ENCODE data around the gene FOXE1.

Gene FOXE1

DNA sequence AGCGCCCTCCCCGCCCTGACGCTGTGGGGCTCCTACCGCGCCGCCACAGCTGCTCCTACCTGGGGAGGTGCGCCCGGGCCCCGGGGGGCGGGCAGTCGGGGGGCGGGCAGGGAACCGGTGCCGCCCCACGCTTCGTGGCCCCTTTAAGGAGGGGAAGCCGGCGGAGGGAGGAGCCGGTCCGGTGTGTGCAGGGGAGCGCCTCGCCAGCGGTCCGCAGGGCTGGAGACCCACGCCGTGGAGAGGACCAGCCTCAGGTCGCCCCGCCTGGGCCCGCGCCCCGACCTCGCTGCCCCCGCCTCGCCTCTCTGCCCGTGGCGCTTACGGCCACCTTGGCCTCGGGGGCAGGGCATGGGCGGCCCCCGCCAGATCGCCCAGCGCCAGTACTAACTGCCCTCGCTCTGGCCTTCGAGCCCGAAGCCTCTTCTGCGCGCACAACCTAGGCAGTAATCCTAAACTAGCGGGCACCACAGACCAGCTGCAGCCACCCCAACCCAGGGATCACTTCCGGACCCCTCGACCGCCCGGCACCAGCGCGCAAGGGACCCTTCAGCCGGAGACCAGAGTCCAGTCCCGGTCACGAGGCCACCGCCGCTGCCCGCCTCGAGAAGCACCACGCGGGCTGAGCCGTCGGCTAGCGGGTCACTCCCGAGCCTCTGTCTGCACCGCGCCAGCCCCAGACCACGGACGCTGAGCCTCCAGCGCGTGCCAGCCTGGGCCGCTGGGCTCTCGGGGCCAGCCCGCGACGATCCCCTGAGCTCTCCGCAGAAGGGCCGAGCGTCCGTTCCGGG is at the start of gene FOXE1:
Gene FOXE1, plus strand, starts transcription at position 171 of the 788 bp plus-strand sequence. CDS start 689 bp downstream, outside the sequence.
- DNase-seq (ENCODE audit: low read depth in 2 of 2): no peak

DNA sequence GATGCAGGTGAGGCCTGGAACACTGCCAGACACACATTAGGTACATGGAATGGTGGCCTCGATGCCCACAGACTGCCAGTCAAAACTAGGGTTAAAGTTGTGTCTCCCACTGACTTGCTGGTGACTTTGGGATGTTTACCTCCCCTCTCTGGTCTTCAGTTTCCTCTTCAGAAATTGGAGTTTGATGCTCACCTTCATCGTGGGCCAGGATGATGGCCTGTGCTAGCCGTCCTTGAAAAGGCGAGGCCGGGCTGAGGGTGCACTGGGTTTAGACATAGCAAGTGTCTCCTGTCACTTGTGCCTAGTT is 49.0 kb upstream of the FOXE1 start:
- DNase-seq (ENCODE audit: low read depth in 2 of 2): no peak

DNA sequence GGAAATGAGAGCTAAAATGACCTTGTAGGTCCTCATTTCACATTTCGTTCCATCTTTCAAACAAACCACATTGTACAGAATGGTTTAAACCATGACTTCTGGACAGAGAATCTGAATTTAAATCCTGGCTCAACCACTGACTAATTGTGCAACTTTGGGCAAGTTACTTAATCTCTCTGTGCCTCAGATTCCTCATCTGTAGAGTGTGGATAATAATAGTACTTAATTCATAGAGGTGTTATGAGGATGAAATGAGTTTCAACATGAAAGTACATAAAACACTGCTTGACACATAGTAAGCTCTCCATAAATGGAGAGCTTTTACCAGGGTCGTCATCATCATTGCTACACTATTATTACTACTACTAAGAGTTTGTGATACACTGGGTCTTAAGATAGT is 46.3 kb upstream of the FOXE1 start:
- no peak for DNase-seq (ENCODE audit: low read depth in 2 of 2)

DNA sequence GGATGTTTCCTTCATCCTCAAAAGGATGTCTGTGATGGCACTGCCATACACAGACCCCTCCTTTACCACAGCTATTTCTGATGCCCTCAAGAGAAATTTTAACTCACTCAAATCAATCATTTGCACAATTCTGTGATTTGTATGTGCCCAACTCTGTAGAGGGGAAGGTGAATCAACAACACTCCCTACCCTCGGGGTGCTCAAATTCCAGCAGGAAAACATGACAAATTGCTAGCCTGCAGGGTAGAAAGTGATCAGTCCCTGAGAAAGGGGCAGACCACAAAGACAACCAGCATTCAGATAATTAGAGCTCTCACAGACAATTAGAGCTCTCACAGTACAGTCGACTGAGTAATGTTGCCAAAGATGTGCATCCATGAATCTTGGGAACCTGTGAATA is 45.3 kb upstream of the FOXE1 start:
- no peak for DNase-seq (ENCODE audit: low read depth in 2 of 2)

- no peak for DNase-seq (ENCODE audit: low read depth in 2 of 2)
Measured at GRCh38 chr9:97808415-97808814, 44.6 kb upstream of the FOXE1 start.

- DNase-seq (ENCODE audit: low read depth in 2 of 2): no peak
Measured at GRCh38 chr9:97808972-97809371, 44.1 kb upstream of the FOXE1 start.

DNA sequence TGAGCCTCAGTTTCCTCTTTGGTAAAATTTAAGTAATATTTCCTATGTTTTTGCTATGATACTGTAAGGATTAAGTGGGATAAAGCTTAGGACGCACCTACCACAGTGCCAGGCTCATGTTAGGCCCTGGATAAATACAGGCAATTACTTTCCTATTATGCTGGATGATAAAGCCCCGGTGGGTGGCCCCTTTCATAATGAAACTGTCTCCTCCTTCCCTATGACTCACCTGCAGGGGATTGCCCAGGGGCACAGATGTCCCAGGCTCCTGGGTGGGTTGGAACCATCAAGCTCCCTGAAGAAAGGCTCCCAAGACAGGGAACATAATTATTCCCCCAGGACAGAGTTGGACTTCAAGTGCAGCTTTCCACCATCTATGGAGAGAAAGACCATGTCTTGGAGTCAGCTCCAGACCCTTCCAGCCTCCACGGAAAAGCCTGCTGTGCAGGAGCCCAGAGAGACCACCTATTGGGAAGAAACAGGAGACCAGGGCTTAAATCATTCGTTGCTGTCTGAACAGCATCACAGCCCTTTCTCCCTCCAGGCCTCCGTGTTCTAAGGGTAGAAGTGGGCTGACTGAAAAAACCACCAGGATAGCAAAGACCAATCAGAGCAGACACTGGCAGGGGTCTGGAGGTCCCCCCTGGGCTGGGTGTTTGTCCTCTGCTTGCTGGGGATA is 43.2 kb upstream of the FOXE1 start:
- no peak for DNase-seq (ENCODE audit: low read depth in 2 of 2)

GRCh38 chr9:97811533-97812246 is 41.3 kb upstream of the FOXE1 start:
- no peak for DNase-seq (ENCODE audit: low read depth in 2 of 2)

- DNase-seq (ENCODE audit: low read depth in 2 of 2): no peak
Measured at GRCh38 chr9:97812247-97812543, 40.8 kb upstream of the FOXE1 start.

GRCh38 chr9:97813072-97813471 is 40.0 kb upstream of the FOXE1 start:
- DNase-seq (ENCODE audit: low read depth in 2 of 2): no peak

DNA sequence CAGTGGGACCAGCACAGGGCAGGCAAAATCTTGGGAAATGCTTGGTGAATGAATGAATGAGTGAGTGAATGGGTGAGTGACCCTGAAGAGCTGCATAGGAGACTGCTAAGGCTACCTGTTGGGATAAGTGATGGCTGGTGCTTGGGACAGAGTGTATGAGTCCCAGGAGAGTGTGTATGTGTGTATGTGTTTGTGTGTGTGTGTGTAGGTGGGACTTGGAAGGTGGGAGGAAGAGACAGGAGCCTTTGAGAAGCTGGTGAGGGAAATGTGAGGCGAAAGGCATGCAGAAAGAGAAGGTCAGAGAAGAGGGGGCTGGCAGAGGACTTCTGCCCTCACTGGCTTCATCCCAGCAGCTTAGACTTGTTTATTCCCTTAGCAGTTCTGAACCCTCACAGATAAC is 33.3 kb upstream of the FOXE1 start:
- no peak for DNase-seq (ENCODE audit: low read depth in 2 of 2)

- no peak for DNase-seq (ENCODE audit: low read depth in 2 of 2)
Measured at GRCh38 chr9:97820373-97820772, 32.7 kb upstream of the FOXE1 start.

DNA sequence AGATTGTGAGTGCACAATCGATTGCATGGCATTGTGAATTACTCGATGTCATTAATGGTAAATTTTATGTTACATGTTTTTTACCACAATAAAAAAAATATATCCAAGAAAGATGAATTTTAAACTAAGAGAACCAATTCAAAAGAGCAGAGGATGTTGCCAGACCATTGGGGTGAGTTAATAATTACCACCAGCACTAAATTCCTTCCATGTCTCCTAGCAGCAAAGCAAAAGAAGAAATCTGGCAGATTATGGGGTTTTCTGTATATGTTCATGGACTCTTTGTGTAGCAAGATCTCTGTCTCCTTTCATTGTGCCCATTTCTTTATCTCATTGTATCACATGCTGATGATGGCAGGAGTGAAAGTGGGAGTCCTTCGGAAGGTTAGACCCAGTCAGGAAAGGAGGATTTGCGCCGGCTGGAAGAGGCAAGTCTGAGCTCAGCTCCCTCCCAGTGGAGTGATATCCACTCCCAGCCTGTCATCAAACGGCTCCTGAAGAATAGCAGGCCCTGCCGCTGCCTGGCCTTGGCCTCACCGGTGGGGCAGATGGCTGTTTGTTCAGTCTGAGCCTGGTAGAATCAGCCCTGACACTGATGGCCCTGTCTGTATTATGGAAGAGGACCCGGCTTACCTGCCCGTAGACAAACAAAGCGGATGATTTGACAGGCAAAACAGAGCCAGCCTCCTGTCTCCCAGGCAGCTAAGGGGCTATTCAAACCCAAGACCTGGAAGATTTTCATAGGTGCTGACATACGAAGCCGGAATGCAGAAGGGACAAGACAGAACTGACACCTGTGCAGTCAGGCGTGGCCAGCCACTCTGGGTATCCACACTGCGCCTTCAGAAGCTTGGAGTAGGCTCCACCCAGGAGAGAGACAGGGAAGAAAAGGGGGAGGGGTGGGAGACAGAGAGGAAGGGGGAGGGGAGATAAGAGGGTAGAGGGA is 21.9 kb upstream of the FOXE1 start:
- DNase-seq (ENCODE audit: low read depth in 2 of 2): no peak

DNA sequence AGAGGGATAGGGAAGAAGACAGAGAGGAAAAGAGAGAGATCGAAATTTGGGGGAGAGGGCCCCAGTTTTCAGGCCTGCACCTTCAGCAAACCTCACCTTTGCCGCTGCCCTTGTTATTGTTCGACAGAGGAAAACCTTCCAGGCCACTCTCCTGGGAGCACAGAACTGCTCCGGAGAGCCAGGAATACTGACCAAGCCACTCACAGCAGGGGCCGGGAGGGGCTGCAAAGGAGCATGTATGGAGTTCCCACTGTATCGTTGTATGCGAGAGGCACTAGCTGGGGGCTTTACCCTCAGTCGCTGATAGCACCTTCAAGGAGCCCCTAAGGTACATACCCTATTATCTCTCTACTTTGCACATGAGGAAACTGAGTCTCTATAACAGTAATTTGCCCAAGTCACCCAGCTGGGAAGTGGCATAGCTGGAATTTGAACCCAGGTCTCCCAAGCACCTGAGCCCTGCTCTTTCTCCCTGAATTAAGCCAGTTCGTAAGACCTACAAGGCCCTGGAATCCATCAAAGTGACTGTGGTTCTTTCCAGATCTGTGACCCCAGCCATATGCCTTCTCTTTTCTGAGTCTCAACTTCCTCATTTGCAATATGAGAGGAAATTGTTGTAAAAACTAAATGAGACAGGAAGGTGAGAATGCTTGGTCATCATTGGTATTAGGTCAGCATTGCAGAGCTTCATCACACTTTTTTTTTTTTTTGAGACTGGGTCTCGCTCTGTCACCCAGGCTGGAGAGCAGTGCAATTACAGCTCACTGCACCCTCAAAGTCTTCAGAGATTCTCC is 21.0 kb upstream of the FOXE1 start:
- DNase-seq (ENCODE audit: low read depth in 2 of 2): no peak

- DNase-seq (ENCODE audit: low read depth in 2 of 2): no peak
Measured at GRCh38 chr9:97840521-97840920, 12.5 kb upstream of the FOXE1 start.

DNA sequence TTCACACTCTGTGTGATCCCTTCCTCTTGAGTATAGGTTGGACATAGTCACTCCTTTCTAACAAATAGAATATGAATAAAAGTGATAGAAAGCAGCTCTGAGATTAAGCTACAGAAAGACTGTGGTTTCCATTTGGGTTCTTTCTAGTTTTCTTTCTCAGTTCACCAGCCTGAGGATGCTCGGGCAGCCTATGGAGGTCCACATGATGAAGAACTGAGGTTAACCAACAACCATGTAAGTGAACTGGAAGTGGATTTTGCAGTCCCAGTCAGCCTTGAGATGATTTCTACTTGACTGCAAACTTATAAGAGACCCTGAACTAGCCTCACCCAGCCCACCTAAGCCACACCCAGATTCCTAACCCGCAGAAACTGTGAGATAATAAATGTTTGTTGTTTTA is 10.1 kb upstream of the FOXE1 start:
- no peak for DNase-seq (ENCODE audit: low read depth in 2 of 2)

DNA sequence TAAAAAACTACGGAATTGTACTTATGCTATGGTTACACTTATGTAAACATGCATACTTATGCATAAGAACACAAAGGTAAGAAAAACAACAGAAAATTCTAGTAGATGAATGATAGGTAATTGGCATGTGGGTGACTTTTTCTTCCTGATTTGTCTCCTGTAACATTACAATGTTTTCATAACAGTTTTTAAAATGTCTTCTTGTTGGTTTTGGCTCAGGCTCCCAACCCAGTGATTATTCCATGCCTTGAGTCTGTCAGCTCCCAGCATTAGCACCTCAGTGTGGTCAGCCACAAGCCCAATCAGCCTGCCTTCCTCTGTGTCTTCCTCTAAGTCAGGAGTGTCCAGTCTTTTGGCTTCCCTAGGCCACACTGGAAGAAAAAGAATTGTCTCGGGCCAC is 7.9 kb upstream of the FOXE1 start:
- no peak for DNase-seq (ENCODE audit: low read depth in 2 of 2)

GRCh38 chr9:97845763-97846162 is 7.3 kb upstream of the FOXE1 start:
- DNase-seq (ENCODE audit: low read depth in 2 of 2): no peak

DNA sequence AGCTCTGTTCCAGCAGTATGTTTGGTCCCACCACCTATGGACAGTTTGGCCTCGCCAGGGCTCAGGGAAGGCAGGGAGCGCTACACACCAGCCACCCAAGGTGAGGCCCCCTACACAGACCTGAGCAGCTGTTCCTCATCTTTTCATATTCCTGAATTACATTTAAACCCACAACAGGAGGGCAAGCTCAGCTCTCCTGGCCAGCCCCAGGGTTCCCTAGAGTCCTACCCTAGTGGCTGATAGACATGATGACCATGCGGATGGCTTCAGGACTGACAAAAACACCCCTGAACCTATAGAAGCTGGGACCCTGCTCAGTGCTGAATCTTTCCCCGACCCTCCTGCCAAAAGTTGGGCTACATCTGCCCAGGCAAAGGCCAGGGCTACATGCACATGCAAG is 6.7 kb upstream of the FOXE1 start:
- no peak for DNase-seq (ENCODE audit: low read depth in 2 of 2)

DNA sequence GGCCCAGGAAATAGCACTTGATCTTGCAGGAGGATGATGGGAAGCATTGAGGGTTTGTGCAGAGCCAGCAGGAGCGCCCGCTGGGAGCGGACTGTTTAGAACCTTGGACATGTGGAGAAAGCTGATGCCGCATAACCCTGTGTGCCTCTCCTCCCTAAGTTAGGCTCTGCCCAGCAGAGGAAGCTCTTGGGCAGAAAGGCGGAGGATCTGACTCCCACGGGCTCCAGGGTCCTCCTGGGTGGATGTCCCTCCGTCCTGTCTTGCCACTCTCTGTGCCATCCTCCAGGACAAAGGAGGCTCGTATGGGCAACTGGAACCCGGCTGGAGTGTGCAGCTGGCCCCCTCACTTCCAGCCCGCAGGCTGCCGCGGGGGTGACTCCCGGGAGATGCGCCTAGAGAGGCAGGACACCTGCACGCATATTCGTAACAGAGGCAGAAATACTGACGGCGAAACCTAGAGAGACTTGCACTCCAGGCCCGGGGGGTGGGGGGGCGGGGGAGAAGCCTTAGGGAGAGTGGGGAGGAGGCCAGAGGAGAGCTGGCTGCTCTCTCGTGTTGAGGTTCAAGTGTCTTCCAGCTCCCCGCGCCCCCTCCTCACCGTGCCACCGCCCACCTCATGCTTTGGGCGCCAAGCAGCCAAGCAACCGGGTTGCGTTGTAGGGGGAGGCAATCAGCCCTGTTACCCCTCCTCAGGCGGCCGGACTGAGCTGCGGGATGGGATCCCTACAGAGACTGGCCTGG is 5.4 kb upstream of the FOXE1 start:
- DNase-seq (ENCODE audit: low read depth in 2 of 2): no peak

- DNase-seq (ENCODE audit: low read depth in 2 of 2): no peak
Measured at GRCh38 chr9:97848215-97848479, 4.9 kb upstream of the FOXE1 start.

Measured in stimulated activated CD8-positive, alpha-beta memory T cell treated with anti-CD3 and anti-CD28 coated beads, Interleukin-2, amount 100 ng/mL, for 48 hours (primary cell).